Measurements from ENCODE around the gene IQSEC1. TPM values are rescaled to one million over a fixed set of nuclear protein-coding genes. Genes with fewer than 3 reads are reported as not detected.

The IQSEC1 gene
- total and polyA plus RNA-seq, 2 experiments from 2014 or later = 8.0 to 51.9 TPM

DNA sequence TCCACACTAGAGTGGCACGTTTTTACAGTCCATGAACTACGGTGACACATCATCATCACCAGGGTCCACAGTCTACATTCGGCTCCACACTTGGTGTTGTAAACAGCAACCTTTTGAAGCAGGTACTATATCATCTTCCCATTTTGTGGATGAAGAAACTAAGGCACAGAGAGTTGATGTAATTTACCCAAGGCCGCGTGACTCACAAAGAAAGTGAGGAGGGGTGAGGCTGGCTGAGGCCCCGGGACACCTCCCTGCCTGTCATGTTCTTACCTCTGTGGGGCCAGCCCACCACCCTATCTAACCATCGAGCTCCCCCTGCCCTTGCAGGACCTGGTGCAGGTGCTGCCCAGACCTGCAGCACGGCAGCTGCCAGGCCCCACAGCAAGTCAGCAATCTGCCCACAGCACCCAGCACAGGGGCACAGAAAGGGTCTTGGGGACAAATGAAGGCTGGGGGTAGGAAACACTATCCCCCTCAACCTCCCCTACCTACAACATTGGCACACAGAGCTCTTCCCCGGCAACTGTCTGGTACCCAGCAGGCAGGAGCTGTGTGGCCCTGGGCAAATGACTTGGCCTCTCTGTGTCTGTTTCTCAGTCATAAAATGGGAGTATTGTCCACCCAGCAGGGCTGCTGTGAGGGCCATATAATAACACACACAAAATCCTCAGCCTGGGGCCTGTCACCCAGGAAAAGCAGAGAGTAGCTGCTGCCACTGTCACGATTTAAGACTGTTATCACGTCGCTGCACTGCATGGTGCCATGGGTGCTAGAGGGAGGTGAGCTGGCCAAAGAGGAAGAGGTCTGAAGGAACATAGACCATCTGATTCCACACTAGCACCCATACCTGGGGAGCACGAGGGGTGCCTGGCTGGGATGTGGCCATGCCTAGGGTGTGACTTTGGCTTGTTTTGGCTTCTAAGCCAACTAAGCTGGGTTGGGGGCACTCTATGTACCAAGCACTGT lies 115.1 kb downstream of the IQSEC1 start (continued):
- TF ChIP-seq ZNF114 (CRISPR knock-in tag; IDR thresholded peaks at IDR 0.05) = no peak
- TF ChIP-seq EZH2phosphoT487 (IDR thresholded peaks at IDR 0.05; ENCODE audit: unreplicated experiment) = no peak
- no peak for TF ChIP-seq CREB1 (CRISPR knock-in tag; IDR thresholded peaks at IDR 0.05; ENCODE audit: low read depth)
- TF ChIP-seq, protein P1, sequence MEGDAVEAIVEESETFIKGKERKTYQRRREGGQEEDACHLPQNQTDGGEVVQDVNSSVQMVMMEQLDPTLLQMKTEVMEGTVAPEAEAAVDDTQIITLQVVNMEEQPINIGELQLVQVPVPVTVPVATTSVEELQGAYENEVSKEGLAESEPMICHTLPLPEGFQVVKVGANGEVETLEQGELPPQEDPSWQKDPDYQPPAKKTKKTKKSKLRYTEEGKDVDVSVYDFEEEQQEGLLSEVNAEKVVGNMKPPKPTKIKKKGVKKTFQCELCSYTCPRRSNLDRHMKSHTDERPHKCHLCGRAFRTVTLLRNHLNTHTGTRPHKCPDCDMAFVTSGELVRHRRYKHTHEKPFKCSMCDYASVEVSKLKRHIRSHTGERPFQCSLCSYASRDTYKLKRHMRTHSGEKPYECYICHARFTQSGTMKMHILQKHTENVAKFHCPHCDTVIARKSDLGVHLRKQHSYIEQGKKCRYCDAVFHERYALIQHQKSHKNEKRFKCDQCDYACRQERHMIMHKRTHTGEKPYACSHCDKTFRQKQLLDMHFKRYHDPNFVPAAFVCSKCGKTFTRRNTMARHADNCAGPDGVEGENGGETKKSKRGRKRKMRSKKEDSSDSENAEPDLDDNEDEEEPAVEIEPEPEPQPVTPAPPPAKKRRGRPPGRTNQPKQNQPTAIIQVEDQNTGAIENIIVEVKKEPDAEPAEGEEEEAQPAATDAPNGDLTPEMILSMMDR (conservative IDR thresholded peaks at IDR 0.05; ENCODE audit: low read depth in 2 of 2) = no peak
- TF ChIP-seq ZNF331 (CRISPR knock-in tag; IDR thresholded peaks at IDR 0.05; ENCODE audit: low read depth) = no peak

DNA sequence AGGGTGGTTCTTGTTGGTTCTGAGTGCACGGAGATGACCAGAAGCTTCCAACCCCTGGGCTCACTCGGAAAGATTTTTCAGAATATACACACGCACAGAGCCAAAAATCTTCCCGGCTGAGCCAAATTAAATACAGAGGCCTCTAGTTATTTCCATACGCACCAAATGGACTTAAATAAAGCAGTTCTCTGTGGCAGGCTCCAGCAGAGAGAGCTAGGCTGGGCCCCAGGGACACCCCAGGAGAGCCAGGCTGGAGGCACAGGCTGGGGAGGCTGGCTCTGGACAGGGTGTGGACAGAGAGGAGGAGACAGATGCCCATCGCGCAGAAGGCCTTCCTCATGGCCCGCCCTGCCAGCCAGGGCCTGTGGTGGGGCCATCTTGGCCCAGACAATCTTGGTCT lies 115.9 kb downstream of the IQSEC1 start:
- no peaks in the 10 kb centered on the region for H3K9me3 Mint-ChIP-seq
- H3K4me3 Mint-ChIP-seq = no peak overlapping the region
- no peaks in the 10 kb centered on the region for H3K27me3 ChIP-seq (ENCODE audit: insufficient read depth)
- no peaks in the 10 kb centered on the region for H3F3A ChIP-seq (replicated peaks; ENCODE audit: low read depth)
- peaks cover 33% of the 10 kb centered on the region; the same call in 1 of the 2 replicates for H4K20me1 ChIP-seq (replicated peaks; ENCODE audit: insufficient read depth)
- no peak overlapping the region for H3K4me3 ChIP-seq
- ATAC-seq (no peak), DNase-seq (ENCODE audit: low spot score) (no peak)
- no peak overlapping the region for H2AFZ ChIP-seq
- H3K27me3 Mint-ChIP-seq (ENCODE audit: insufficient read depth, low read depth, poor library complexity) = peaks cover 6% of the 10 kb centered on the region
- peaks cover 19% of the 10 kb centered on the region; the same call in 1 of the 2 replicates for H3K4me1 ChIP-seq (ENCODE audit: insufficient read depth)
- H3K27ac ChIP-seq (ENCODE audit: low read depth) = no peak overlapping the region
- H3K36me3 ChIP-seq (ENCODE audit: insufficient read depth) = no peaks in the 10 kb centered on the region
- H3K36me3 Mint-ChIP-seq (ENCODE audit: low read depth) = no peaks in the 10 kb centered on the region
- H3K79me2 ChIP-seq (replicated peaks; ENCODE audit: insufficient read depth) = peaks cover 73% of the 10 kb centered on the region
- no peak overlapping the region for H3K4me2 ChIP-seq
- no peak overlapping the region for H3K27ac Mint-ChIP-seq
- H3K4me1 Mint-ChIP-seq = peaks cover 23% of the 10 kb centered on the region
- H3K9me2 ChIP-seq (ENCODE audit: insufficient read depth) = no peaks in the 10 kb centered on the region
- TF ChIP-seq JUNB (IDR thresholded peaks at IDR 0.05; ENCODE audit: unreplicated experiment) (no peak), EZH2phosphoT487 (IDR thresholded peaks at IDR 0.05; ENCODE audit: unreplicated experiment) (no peak), ZNF331 (CRISPR knock-in tag; IDR thresholded peaks at IDR 0.05; ENCODE audit: low read depth) (no peak), EZH2 (IDR thresholded peaks at IDR 0.05; ENCODE audit: low read depth, unreplicated experiment) (no peak), NANOG (IDR thresholded peaks at IDR 0.05; ENCODE audit: borderline replicate concordance) (no peak), CREB1 (CRISPR knock-in tag; IDR thresholded peaks at IDR 0.05; ENCODE audit: low read depth) (no peak)
- TF ChIP-seq, protein P2, sequence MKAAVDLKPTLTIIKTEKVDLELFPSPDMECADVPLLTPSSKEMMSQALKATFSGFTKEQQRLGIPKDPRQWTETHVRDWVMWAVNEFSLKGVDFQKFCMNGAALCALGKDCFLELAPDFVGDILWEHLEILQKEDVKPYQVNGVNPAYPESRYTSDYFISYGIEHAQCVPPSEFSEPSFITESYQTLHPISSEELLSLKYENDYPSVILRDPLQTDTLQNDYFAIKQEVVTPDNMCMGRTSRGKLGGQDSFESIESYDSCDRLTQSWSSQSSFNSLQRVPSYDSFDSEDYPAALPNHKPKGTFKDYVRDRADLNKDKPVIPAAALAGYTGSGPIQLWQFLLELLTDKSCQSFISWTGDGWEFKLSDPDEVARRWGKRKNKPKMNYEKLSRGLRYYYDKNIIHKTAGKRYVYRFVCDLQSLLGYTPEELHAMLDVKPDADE (IDR thresholded peaks at IDR 0.05) = no peak
- TF ChIP-seq, protein P1 (conservative IDR thresholded peaks at IDR 0.05; ENCODE audit: low read depth in 2 of 2) = no peak
- TF ChIP-seq, protein P3, sequence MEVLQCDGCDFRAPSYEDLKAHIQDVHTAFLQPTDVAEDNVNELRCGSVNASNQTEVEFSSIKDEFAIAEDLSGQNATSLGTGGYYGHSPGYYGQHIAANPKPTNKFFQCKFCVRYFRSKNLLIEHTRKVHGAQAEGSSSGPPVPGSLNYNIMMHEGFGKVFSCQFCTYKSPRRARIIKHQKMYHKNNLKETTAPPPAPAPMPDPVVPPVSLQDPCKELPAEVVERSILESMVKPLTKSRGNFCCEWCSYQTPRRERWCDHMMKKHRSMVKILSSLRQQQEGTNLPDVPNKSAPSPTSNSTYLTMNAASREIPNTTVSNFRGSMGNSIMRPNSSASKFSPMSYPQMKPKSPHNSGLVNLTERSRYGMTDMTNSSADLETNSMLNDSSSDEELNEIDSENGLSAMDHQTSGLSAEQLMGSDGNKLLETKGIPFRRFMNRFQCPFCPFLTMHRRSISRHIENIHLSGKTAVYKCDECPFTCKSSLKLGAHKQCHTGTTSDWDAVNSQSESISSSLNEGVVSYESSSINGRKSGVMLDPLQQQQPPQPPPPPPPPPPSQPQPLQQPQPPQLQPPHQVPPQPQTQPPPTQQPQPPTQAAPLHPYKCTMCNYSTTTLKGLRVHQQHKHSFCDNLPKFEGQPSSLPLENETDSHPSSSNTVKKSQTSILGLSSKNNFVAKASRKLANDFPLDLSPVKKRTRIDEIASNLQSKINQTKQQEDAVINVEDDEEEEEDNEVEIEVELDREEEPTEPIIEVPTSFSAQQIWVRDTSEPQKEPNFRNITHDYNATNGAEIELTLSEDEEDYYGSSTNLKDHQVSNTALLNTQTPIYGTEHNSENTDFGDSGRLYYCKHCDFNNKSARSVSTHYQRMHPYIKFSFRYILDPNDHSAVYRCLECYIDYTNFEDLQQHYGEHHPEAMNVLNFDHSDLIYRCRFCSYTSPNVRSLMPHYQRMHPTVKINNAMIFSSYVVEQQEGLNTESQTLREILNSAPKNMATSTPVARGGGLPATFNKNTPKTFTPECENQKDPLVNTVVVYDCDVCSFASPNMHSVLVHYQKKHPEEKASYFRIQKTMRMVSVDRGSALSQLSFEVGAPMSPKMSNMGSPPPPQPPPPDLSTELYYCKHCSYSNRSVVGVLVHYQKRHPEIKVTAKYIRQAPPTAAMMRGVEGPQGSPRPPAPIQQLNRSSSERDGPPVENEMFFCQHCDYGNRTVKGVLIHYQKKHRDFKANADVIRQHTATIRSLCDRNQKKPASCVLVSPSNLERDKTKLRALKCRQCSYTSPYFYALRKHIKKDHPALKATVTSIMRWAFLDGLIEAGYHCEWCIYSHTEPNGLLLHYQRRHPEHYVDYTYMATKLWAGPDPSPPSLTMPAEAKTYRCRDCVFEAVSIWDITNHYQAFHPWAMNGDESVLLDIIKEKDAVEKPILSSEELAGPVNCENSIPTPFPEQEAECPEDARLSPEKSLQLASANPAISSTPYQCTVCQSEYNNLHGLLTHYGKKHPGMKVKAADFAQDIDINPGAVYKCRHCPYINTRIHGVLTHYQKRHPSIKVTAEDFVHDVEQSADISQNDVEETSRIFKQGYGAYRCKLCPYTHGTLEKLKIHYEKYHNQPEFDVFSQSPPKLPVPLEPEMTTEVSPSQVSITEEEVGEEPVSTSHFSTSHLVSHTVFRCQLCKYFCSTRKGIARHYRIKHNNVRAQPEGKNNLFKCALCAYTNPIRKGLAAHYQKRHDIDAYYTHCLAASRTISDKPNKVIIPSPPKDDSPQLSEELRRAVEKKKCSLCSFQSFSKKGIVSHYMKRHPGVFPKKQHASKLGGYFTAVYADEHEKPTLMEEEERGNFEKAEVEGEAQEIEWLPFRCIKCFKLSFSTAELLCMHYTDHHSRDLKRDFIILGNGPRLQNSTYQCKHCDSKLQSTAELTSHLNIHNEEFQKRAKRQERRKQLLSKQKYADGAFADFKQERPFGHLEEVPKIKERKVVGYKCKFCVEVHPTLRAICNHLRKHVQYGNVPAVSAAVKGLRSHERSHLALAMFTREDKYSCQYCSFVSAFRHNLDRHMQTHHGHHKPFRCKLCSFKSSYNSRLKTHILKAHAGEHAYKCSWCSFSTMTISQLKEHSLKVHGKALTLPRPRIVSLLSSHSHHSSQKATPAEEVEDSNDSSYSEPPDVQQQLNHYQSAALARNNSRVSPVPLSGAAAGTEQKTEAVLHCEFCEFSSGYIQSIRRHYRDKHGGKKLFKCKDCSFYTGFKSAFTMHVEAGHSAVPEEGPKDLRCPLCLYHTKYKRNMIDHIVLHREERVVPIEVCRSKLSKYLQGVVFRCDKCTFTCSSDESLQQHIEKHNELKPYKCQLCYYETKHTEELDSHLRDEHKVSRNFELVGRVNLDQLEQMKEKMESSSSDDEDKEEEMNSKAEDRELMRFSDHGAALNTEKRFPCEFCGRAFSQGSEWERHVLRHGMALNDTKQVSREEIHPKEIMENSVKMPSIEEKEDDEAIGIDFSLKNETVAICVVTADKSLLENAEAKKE (CRISPR knock-in tag; IDR thresholded peaks at IDR 0.05) = no peak
